ENCODE results near the gene INPP5A. TPM values are rescaled to one million over a fixed set of nuclear protein-coding genes. Genes with fewer than 3 reads are reported as not detected.

The INPP5A gene
- total RNA-seq, 1 donor from 2014 or later, result 45.2 TPM

DNA sequence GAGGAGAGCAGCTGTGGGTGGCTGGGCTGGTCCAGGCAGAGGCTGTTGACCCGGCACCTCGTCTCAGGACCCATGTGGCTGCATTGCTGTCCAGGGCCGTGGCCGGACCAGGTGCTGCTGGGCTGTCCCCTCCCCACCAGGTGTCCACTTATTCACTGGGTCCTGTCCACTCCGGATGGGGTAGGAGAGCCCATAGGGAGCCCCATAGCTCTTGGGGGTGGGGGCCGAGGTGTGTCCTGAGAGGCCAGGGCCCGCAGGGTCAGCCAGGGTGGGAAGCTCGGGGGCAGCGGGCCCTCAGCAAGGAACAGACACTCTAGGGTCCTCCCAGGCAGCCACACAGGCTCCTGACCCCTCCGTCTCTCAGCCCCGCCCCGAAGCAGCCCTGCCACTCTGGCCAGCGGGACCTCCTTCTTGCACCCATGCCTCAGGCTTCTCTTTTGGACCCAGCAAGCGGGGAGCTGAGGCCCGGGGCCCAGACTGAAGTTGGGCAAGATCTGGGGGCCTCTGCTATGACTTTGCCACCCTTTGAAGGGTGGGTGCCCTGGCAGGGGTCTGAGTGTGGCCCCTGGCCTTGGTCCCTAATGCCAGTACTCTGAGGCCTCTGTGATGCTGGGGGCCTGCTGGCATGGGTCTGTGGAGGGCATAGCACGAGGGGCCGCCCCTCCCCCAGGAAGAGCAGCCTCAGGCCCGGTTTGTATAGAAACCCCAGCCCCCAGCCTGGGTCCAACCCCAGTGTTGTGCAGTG lies 162.0 kb downstream of the INPP5A start:
- no peak for TF ChIP-seq CTCF (IDR thresholded peaks at IDR 0.05; ENCODE audit: unreplicated experiment)
- no peak overlapping the region for H3K4me3 Mint-ChIP-seq (ENCODE audit: unreplicated experiment)
- no peaks in the 10 kb centered on the region for H3K4me1 Mint-ChIP-seq (ENCODE audit: unreplicated experiment)
- peaks cover 18% of the 10 kb centered on the region for H3K36me3 Mint-ChIP-seq (ENCODE audit: low read depth, unreplicated experiment)
- H3K9me3 Mint-ChIP-seq (ENCODE audit: unreplicated experiment), result no peaks in the 10 kb centered on the region
- peaks cover 8% of the 10 kb centered on the region for H3K27me3 Mint-ChIP-seq (ENCODE audit: unreplicated experiment)
- H3K27ac Mint-ChIP-seq (ENCODE audit: unreplicated experiment), result no peak overlapping the region
- DNase-seq (ENCODE audit: low spot score), result no peak

GRCh38 chr10:132700156-132701098 lies 162.8 kb downstream of the INPP5A start:
- H3K27ac Mint-ChIP-seq (ENCODE audit: unreplicated experiment), result no peak overlapping the region
- DNase-seq (ENCODE audit: low spot score), result no peak
- H3K9me3 Mint-ChIP-seq (ENCODE audit: unreplicated experiment), result no peaks in the 10 kb centered on the region
- H3K36me3 Mint-ChIP-seq (ENCODE audit: low read depth, unreplicated experiment), result peaks cover 19% of the 10 kb centered on the region
- peaks cover 8% of the 10 kb centered on the region for H3K27me3 Mint-ChIP-seq (ENCODE audit: unreplicated experiment)
- no peak overlapping the region for H3K4me3 Mint-ChIP-seq (ENCODE audit: unreplicated experiment)
- no peaks in the 10 kb centered on the region for H3K4me1 Mint-ChIP-seq (ENCODE audit: unreplicated experiment)
- TF ChIP-seq CTCF (IDR thresholded peaks at IDR 0.05; ENCODE audit: unreplicated experiment), result no peak

DNA sequence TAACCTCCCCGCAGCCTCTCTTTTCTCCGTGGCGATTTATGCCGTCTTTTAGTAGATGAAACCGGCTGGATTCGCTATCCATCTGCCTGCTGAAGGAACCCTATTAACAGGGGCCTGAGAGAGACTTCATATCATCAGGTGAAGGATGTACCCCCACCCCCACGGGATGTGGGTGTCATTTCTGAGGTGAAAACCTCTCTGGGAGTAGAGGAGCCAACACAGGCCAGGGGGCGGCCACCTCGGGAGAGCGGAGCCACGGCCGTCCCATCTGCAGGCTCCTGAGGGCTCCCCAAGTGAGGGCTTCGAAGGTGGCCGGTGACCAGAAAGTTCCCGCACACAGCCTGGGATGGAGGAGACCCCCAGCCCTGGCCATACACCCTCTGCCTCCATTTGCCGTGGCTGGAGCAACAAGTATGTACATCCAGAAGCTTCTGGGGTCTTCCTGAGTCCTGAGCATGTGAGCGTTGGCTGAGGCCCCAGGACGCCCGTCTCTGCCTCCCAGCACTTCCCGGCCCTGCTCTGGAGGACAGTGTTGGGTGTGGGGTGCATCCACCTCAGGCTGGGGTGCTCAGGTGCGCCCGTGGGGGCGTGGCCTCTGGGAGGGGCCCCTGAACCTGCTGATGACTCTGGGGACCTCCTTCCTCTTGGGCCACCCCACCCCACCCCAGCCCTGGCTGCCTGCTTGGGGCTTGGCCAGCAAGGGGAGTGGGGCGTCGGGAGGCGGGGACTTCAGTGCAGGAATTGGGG lies 163.7 kb downstream of the INPP5A start:
- peaks cover 7% of the 10 kb centered on the region for H3K9me3 Mint-ChIP-seq (ENCODE audit: unreplicated experiment)
- H3K4me3 Mint-ChIP-seq (ENCODE audit: unreplicated experiment), result no peak overlapping the region
- H3K4me1 Mint-ChIP-seq (ENCODE audit: unreplicated experiment), result peaks cover 1% of the 10 kb centered on the region
- no peak for DNase-seq (ENCODE audit: low spot score)
- no peak overlapping the region for H3K27ac Mint-ChIP-seq (ENCODE audit: unreplicated experiment)
- peaks cover 25% of the 10 kb centered on the region for H3K36me3 Mint-ChIP-seq (ENCODE audit: low read depth, unreplicated experiment)
- H3K27me3 Mint-ChIP-seq (ENCODE audit: unreplicated experiment), result peaks cover 9% of the 10 kb centered on the region
- TF ChIP-seq CTCF (IDR thresholded peaks at IDR 0.05; ENCODE audit: unreplicated experiment), result no peak

DNA sequence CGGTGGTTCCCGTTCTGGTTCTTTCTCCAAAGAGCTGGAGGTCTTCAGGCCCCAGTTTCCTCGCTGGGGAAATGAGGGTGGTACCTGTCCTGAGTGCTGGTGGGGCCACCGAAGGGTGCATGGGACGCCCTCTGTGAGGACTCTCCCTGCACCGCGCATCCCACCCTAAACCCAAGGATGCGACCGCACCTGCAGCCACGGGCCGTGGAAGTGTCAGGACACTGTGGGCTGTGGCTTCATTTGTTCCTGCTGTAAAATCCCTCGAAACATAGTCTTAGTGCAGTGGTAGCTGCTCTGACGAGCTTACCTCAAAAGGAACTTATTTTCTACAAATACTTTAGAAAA lies 164.2 kb downstream of the INPP5A start:
- no peak overlapping the region for H3K27ac Mint-ChIP-seq (ENCODE audit: unreplicated experiment)
- no peak for DNase-seq (ENCODE audit: low spot score)
- H3K27me3 Mint-ChIP-seq (ENCODE audit: unreplicated experiment), result peaks cover 11% of the 10 kb centered on the region
- H3K4me3 Mint-ChIP-seq (ENCODE audit: unreplicated experiment), result no peak overlapping the region
- TF ChIP-seq CTCF (IDR thresholded peaks at IDR 0.05; ENCODE audit: unreplicated experiment), result no peak
- H3K9me3 Mint-ChIP-seq (ENCODE audit: unreplicated experiment), result peaks cover 10% of the 10 kb centered on the region
- peaks cover 2% of the 10 kb centered on the region for H3K4me1 Mint-ChIP-seq (ENCODE audit: unreplicated experiment)
- H3K36me3 Mint-ChIP-seq (ENCODE audit: low read depth, unreplicated experiment), result peaks cover 31% of the 10 kb centered on the region

All from endothelial cell (in vitro differentiated cells).